NCI-H187 (cell line): ENCODE measurements around the gene GIMAP6.
"Not testable (repeated sequence)": the region's sequence is repeated elsewhere in the genome, so short reads cannot be mapped to it uniquely, and the experiment has no call there.

Experiments
- DNase-seq, 2 experiments: peaks; one replicate each; lab custom pipeline; 2025; lab: John Stamatoyannopoulos, UW

GIMAP6 gene

GRCh38 chr7:150585199-150585598 is 47.0 kb downstream of the GIMAP6 start:
- DNase-seq, result no peak

GRCh38 chr7:150580638-150581394 is 51.4 kb downstream of the GIMAP6 start:
- no peak for DNase-seq

GRCh38 chr7:150579979-150580637 is 52.1 kb downstream of the GIMAP6 start:
- not testable (repeated sequence) for DNase-seq
